Mucosa of gallbladder (tissue), 1 donor: ENCODE results near the gene TLR8. TPM values are rescaled to one million over a fixed set of nuclear protein-coding genes. Genes with fewer than 3 reads are reported as not detected.

ENCODE experiments used
- DNase-seq: peaks from one replicate; pipeline ENCODE4 v3.0.0-alpha.2; 2020; ENCODE audit warnings: low spot score
- total RNA-seq: library from RNA; stranded (reverse); gene quantifications from one replicate; pipeline ENCODE4 v1.2.1, GENCODE V29; 2021
- donor health status: DM: no; HTN: no; CAD: no.

TLR8 gene
- total RNA-seq = 1.4 TPM

DNA sequence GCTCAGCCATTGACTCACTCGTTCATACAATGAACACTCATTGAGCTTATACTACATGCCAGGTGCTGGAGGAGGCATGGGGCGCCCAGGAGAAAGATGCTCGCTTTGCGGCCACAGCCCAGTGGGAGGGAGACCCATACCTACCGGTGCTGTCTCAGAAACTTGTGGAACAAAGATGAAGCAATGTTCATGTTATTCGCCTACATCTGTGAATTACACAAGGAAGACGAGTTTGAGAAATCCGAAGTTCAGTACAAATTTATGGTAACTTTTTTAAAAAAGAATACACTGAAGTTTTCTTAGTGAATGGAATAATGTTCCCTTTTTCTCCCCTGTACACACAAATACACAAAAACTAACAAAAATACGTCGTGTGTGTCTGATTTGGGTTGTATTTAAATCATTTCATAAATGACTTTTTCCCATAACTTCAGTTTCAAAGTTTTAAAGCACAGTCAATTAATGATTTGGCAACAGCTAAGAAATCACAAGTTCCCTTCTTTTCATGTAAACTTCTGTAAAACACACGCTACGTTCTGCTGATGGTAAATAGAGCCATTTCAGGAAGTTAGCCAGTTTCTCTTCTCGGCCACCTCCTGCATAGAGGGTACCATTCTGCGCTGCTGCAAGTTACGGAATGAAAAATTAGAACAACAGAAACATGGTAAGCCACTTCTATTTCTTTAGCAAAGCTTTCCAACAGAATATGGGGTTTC lies at the start of gene TLR8:
TSS of gene TLR8 (plus strand) at position 575 of the 716 bp plus-strand sequence. CDS start at position 662, 87 bp downstream.
- no peak for DNase-seq

DNA sequence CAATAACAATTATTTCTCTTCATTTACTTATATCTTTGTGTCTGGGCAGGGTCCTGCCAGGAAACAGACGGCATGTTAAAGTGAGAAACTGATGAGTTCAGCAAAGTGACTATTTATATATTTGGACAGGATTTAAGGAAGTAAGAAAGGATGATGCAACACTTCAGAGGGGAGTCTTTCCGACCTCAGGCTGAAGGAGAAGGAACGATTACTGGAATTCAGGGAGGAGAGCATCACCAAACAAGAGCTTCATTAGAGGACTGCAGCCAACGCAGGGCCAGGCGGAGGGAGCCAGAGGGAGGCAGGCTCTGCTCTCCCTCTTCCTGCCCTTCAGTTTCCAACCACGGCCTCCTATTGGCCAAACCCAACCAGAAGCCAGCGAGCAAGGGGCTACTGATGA lies 41.1 kb upstream of the TLR8 start:
- no peak for DNase-seq

DNA sequence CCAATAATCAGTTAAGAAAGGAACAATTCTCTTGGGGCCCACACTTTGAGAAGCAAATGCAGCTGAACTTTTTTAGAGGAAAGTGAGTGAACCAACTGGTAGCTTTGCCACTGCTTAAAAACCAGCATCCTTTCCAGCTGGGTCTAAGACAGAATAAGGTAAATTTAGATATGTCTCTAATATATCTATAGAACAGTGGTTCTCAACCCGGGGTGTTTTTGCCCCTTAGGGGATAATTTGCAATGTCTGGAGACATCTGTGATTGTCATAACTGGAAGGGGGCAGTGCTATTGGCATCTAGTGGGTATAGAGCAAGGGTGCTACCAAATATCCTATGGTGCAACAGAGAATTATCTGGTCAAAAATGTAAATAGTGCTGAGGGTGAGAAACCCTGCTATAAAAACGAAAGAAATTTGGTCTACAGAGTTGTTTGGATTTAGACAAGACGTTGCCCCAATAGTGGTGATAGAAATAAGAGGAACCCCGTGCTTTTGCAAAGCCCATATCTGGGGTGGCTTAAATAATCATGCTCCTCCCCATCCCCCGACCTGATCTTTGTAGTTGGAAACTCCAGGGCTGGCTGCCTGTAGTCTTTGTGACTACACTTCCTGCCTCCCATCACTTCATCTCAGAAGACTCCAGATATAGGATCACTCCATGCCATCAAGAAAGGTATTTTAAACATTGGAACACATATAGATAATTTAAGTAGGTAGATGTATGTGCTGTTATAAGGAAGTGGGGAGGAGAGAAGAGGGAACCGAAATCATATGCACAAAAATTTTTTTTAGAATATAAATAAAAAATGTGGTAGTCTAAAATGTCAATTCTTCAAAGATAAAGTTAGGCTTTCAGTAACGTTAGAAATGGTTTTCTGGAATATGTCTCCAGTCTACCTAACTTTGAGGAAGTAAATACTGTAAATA lies 39.7 kb upstream of the TLR8 start, which contains the start of gene TLR7:
TSS of gene TLR7 (plus strand) at position 622 of the 927 bp plus-strand sequence. CDS start 507 bp downstream, outside the sequence.
- DNase-seq = no peak

DNA sequence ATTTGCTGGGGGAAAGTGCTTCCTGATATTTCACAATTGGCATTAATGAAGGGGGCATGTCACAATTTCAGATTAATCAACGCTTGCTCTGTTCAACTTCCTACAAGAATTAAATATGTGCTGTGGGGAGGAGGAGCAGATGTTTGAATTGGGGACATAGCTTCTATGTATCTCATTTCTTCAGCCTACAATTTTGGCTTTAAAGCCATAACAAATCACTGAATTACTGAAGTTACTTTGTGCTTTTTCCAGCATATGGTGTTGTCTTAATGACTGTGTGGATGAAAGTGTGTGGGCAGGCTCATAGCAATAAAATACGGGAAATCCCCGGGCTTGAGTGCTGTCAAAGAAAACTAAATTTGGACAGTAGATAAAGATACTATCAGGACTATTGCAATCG lies 38.7 kb upstream of the TLR8 start:
- DNase-seq = no peak

DNA sequence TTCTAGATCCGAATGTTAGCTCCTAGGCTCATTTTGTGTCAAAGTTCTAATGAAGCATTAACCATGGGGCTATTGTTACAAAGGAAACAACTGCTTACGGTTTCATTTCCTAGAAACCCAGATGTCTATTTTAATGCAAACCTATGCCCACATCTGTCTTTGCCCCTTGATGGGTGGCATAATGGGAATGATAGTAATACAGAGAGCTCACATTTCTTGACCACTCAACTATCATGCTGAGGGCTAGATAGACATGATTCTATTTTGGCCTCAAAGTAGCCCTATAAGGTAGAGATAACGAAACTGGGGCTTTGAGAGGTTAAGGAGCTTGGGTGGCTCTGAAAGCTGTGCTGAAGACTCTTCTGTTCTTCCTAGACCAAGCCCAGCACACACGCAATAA lies 37.7 kb upstream of the TLR8 start:
- DNase-seq = no peak

DNA sequence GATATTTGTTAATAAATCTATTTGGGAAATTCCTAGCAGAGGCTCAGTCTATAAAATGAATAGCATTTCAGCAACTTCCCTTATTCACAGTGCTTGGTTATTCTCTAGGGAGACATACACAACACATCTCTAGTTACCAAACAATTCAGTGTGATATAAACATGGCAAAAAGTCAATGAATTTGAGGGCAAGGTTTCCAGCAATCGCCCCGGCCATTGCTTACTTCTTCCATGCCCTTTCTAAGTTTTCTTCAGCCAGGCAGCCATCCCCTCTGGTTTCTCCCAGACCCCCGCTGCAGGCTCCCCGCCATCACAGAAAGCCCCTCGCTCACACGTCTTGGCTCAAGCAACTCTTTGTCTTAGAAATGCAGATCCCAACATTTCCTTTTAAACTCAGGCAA lies 35.2 kb upstream of the TLR8 start:
- no peak for DNase-seq

DNA sequence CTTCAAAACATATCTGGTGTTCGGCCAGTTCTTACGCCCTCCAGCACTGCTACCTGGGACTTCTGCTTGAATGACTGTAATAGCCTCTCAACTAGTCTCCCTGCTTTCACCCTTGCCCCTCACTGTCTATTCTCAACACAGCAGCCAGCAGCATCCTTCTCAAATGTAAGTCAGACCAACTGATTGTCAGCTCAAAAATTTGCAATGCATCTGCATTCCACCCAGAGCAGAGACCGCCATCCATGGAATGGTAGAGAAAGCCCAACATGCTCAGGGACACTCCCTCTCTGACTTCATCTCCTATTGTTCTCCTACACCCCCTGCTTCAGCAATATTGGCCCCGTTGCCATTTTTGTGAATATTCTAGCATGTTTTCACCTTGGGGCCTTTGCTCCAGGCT lies 33.7 kb upstream of the TLR8 start:
- no peak for DNase-seq

DNA sequence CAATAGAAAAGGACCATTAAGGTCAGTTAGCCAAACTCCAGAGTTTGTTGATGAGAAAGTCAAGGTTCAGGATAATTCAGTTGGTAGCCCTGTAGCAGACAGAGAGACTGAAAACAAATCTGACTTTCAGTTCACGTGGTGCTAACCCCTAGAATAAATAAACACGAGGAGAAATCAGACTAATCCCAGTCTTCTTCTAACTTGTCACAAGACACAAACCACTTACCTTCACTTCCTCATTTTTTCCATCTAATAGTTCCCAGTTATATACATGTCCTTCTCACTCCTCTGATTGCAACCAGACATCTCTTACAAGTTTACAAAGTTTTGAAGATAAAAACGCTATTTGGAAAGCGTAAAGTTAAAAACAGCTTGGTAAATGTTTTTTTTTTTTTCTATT lies 31.8 kb upstream of the TLR8 start:
- no peak for DNase-seq

DNA sequence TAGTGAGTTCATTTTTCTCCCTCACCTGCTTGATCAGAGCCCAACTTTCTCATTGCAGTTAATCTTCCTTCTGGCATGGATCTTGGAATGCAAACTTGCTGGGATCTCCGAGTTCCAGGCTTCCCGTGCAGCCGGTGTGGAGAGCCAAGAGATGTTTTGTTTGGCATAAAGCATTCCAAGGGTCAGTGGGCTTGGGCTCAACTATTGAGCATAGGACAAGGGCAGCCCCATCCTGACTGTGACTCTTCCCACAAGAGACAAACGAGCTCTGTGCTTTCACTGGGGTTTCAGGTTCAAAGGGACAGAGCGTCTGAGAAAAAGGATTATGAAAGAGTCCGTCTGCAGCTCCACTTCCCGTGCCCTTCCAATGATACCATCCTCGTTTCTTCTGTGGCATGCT lies 29.0 kb upstream of the TLR8 start:
- no peak for DNase-seq

DNA sequence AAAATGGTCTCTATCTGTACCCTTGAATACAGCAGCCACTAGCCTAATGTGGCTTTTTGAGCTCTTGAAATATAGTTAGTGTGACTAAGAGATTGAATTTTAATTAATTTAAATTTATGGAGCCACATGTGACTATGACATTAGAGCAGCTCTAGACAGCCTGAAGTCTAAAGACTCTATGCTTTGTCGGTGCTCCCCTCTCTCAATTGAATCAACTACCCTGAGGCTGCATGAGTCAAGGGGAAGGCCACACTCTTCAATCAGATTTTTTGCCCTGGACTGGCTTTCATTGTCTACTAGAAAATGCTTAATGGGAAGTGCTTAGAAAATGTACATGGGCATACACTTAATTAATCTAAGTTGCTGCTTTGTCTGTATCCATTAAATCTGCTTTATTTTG lies 27.9 kb upstream of the TLR8 start:
- no peak for DNase-seq

DNA sequence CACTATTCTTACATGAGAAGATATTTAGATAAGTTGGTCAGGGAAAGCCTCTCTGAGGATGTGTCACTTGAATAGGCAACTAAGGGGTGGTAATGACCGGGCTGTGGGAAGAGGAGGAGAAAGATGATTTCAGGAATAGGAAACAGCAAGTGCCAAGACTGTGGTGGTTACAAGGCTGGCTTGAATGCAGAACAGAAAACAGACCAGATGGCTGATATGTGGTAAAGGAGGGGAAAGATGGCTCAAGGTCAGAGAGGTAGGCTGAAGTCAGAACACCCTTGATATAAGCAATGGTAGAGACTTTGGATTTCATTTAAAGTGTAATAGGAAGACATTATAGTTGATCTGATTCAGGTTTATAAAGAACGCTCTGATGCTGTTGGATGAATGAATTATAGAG lies 24.5 kb upstream of the TLR8 start:
- no peak for DNase-seq

DNA sequence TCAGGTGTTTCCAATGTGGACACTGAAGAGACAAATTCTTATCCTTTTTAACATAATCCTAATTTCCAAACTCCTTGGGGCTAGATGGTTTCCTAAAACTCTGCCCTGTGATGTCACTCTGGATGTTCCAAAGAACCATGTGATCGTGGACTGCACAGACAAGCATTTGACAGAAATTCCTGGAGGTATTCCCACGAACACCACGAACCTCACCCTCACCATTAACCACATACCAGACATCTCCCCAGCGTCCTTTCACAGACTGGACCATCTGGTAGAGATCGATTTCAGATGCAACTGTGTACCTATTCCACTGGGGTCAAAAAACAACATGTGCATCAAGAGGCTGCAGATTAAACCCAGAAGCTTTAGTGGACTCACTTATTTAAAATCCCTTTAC lies 20.9 kb upstream of the TLR8 start:
- no peak for DNase-seq

DNA sequence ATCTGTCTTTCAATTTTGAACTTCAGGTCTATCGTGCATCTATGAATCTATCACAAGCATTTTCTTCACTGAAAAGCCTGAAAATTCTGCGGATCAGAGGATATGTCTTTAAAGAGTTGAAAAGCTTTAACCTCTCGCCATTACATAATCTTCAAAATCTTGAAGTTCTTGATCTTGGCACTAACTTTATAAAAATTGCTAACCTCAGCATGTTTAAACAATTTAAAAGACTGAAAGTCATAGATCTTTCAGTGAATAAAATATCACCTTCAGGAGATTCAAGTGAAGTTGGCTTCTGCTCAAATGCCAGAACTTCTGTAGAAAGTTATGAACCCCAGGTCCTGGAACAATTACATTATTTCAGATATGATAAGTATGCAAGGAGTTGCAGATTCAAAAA lies 19.9 kb upstream of the TLR8 start:
- DNase-seq = no peak

DNA sequence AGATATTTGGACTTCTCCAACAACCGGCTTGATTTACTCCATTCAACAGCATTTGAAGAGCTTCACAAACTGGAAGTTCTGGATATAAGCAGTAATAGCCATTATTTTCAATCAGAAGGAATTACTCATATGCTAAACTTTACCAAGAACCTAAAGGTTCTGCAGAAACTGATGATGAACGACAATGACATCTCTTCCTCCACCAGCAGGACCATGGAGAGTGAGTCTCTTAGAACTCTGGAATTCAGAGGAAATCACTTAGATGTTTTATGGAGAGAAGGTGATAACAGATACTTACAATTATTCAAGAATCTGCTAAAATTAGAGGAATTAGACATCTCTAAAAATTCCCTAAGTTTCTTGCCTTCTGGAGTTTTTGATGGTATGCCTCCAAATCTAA lies 19.3 kb upstream of the TLR8 start:
- DNase-seq = no peak

DNA sequence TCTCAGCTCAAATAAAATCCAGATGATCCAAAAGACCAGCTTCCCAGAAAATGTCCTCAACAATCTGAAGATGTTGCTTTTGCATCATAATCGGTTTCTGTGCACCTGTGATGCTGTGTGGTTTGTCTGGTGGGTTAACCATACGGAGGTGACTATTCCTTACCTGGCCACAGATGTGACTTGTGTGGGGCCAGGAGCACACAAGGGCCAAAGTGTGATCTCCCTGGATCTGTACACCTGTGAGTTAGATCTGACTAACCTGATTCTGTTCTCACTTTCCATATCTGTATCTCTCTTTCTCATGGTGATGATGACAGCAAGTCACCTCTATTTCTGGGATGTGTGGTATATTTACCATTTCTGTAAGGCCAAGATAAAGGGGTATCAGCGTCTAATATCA lies 18.7 kb upstream of the TLR8 start:
- no peak for DNase-seq

DNA sequence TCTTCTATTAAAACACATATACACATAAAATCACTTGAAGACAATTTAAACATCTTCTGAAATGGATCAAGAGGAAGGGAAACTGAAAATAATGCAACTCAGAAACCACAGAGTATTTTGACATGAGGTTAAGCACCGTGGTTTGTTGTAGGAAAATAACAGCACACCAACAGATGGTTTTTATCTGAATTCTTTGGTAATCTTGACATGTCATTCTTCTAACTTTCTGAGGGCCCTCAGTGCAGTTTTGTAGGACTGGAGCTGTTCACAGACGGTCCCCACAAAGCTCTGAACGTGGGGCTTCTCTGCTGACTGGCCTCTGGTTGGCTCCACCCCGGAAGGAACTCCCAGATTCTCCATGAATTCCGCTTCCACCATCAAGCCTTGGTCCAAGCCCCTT lies 16.0 kb upstream of the TLR8 start:
- no peak for DNase-seq

DNA sequence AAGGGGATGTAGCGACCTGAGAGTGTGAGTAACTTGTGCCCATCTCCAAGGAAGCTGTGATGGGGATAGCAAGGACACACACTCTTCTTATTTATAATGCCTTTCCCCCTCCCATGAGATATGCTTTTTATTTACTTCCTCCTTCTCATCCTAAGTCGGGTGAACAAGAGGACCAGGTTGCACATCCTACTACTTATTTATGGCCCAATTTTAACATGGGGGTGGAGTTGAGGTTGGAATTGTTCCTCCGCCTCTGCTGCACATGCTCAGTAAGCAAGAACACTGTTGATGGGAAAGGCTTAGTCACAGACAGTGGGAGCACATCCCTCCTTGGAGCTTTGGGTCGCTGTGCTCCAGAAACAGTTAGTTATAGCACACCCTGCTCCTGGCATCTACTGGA lies 15.2 kb upstream of the TLR8 start:
- DNase-seq = no peak

DNA sequence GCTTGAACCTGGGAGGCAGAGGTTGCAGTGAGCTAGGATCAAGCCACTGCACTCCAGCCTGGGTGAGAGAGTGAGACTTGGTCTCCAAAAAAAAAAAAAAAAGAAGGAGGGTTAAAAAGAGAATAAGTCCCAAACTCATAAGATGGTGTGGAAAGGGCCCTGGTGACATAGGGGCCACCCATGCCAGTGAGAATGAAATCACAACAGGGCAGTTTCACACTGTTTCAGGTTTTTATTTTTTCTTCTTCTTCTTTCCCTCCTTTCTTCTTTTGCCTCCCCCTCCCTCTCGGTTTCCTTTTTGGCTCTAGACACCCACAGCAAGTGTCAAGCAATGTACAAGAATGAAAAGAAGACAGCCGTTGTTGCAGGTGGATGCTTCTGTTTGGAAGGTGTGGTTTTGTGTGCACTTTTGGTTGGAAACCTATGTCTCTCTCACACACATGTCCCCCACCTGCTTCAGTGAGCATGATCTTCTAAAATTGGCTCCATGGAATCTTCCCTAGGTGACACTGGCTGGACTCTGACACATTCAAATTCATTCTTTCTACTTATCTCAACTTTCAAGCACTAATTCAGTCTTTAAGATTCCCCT lies 14.4 kb upstream of the TLR8 start:
- DNase-seq = no peak

DNA sequence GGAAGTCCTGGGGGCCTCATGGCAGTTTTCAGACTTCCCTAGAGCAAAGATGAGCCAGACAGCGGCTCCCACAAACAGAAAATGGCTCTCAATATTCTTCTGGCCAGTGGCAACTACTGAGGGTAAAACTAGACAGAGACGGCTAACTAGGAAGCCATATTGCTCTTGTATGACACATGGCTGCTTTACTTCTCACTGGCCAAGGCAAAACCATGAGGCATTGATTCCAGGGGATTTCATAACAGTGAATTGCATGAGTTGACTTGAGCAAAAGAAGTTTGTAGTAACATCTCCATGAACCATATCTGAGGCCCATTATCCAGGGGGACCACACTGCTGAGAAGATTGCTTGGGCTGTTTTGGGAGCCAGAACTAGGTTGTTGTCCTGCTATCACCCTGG lies 13.7 kb upstream of the TLR8 start:
- DNase-seq = no peak

DNA sequence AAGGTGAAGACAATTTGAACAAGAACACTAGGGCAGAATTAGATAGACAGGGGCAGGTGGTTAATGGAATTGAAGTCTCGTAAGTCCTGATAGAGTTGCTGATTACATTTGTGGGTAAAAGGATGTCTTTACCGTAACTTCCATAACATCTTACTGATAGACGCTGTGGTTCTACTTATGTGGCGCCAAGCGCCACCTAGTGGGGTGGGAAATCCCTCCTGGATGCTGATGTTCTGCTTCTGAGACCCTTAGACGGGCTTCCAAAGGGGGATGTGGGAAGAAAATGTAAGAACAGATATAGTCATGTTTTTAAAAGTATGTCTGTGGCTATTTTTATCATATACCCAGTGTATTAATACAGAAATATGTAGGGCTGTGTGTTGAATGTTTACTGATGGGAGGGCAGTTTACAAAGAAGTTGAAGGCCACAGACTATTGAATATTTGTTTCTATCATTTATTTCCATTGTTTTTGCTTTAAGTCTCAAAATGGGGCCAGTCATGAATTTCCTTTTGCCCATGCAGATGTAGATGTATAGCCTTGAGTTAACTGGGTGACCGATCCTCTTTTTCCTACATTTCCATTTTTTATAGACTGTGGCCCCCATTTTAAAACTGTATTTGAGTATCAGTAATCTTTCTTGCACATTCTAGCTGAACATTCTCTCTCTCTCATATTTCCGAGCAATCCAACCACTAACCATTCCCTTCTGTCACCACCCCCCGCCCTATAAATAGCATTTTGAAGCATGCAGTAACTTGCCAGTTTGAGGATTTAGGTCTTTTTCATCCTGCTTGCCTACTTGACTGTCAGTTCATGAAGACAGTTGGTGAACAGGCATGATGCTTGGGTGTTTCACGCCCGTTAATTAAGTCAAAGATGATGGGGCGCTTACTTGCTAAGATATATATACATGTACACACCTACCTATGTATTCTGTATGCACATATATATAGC lies 12.1 kb upstream of the TLR8 start:
- no peak for DNase-seq

DNA sequence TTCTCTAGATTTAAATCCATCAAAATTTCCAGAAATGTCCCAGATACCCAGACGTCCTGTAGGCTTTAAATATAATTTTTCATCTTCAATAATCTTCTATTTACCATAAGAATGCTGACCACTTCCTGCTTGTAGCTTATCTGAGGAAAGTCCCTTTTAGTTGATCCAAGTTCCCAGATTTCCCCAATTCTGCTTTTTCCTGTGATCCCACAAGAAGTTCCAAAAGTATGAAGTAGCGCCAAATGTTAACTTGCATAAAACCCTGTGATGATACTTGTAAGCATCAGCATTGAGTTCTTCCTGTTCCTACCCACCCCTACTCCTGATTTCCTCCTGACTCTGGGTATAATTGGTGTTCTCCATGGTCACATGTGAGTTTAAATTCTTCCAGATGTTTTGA lies 10.6 kb upstream of the TLR8 start:
- DNase-seq = no peak

DNA sequence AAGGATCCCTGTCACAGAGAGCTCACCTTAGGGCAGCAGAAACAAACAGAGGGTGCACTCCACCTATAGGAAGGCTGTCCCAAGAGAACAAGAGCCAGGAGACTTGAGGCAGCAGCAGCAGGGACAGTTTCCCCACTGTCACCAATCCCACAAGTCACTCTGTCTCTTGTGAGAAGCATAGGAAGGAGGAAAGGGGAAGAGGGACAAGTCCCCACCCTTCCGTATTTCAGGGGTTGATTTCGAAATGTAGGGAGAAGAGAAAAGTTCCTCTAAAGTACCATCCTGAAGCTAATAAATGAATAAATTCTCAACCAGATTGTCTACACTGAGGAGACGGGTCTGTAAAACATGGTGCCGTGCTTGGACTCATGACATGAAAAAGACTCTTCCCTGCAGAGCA lies 9.5 kb upstream of the TLR8 start:
- DNase-seq = no peak
